Measurements from ENCODE around the gene MOB3A. TPM values are rescaled to one million over a fixed set of nuclear protein-coding genes. Genes with fewer than 3 reads are reported as not detected.
A peak's percentile ranks its signal among the peaks of the same experiment; 100 is the strongest.

The MOB3A gene
- total RNA-seq (ENCODE audit: unreplicated experiment), result 88.5 TPM
- long read RNA-seq, transcript MOB3A-201 (5 exons, 3,391 nt), result major isoform, 21 of 29 reads
- long read RNA-seq, partial matches to known transcripts, result 3 of 29 reads
- long read RNA-seq, other reads (novel, unspliced or antisense), result 4 of 29 reads

DNA sequence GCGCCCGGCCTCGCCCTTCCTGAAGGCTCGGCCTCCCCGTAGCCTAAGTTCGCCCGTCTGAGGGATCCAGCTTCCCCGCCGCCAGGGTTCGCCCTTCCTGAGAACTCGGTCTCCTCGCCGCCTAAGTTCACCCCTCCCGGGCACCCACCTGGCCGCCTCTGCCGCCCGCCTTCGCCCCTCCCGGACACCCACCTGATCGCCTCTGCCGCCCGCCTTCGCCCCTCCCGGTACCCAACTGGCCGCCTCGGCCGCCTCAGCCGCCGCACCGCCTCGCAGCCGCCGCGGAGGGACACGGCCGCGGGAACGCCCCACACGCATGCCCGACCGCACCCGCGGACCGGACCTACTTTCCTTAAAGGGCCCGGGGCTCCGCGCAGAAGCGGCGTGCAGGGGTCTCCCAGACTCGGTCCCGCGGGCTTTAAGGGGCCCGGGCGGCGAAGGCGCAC lies at the start of gene MOB3A:
Gene MOB3A, minus strand, starts transcription at position 293 of the 446 bp plus-strand sequence. CDS start 17,766 bp downstream, outside the sequence.
- Mint-ChIP-seq H3K27me3 (ENCODE audit: unreplicated experiment) (peaks cover 9% of the 10 kb centered on the region), H3K9me3 (ENCODE audit: unreplicated experiment) (no peaks in the 10 kb centered on the region), H3K36me3 (ENCODE audit: low read depth, unreplicated experiment) (peaks cover 7% of the 10 kb centered on the region), H3K4me3 (ENCODE audit: unreplicated experiment) (peak within 1 kb of the TSS; percentile 94), H3K4me1 (ENCODE audit: unreplicated experiment) (peaks cover 20% of the 10 kb centered on the region), H3K27ac (ENCODE audit: unreplicated experiment) (peak within 1 kb of the TSS; percentile 92)
- DNase-seq (ENCODE audit: low spot score), result no peak
- TF ChIP-seq, protein P1, sequence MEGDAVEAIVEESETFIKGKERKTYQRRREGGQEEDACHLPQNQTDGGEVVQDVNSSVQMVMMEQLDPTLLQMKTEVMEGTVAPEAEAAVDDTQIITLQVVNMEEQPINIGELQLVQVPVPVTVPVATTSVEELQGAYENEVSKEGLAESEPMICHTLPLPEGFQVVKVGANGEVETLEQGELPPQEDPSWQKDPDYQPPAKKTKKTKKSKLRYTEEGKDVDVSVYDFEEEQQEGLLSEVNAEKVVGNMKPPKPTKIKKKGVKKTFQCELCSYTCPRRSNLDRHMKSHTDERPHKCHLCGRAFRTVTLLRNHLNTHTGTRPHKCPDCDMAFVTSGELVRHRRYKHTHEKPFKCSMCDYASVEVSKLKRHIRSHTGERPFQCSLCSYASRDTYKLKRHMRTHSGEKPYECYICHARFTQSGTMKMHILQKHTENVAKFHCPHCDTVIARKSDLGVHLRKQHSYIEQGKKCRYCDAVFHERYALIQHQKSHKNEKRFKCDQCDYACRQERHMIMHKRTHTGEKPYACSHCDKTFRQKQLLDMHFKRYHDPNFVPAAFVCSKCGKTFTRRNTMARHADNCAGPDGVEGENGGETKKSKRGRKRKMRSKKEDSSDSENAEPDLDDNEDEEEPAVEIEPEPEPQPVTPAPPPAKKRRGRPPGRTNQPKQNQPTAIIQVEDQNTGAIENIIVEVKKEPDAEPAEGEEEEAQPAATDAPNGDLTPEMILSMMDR (IDR thresholded peaks at IDR 0.05; ENCODE audit: unreplicated experiment), result peak; percentile 40

DNA sequence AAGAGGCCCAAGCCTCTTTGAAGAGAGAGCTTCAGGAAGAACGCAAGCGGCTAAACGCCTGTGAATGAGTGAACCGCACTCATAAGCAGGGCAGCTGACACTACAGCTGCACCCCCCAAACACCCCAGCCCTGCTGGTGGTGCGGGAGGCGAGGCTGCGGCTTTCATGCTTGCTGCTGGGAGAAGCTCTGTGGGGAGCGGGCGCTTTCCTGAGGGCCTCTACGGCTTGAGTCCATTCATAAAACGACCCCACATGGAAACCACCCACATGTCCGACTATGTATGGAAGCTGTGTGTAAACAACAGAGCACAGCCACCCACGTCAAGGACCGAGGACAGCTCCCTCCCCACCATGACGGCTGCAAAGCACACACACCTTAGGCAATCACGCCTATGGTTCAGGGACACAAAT lies 49.7 kb upstream of the MOB3A start:
- H3K4me3 Mint-ChIP-seq (ENCODE audit: unreplicated experiment), result no peak overlapping the region
- peaks cover 7% of the 10 kb centered on the region for H3K36me3 Mint-ChIP-seq (ENCODE audit: low read depth, unreplicated experiment)
- H3K27ac Mint-ChIP-seq (ENCODE audit: unreplicated experiment), result no peak overlapping the region
- DNase-seq (ENCODE audit: low spot score), result no peak
- TF ChIP-seq, protein P1 (IDR thresholded peaks at IDR 0.05; ENCODE audit: unreplicated experiment), result no peak
- no peaks in the 10 kb centered on the region for H3K9me3 Mint-ChIP-seq (ENCODE audit: unreplicated experiment)
- peaks cover 16% of the 10 kb centered on the region for H3K4me1 Mint-ChIP-seq (ENCODE audit: unreplicated experiment)
- peaks cover 4% of the 10 kb centered on the region for H3K27me3 Mint-ChIP-seq (ENCODE audit: unreplicated experiment)

DNA sequence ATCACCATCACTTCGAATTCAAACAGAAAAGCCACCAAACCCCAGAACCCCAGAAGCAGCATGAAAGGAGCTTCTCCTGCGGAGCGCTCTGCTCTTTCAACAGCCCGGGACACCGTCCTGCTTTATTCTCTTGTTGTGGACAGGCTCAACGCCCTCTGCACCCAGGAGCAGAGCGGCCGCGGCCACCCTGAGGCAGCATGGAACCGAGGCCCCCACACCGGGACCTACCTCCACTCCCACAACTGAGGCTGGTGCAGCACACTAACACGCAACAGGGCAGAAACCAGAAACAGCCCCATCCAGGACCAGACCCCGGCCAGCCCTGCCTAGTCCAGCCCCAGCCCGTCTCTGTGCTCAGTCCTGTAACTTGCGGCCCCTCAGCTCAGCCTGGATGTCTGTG lies 48.1 kb upstream of the MOB3A start:
- DNase-seq (ENCODE audit: low spot score), result no peak
- TF ChIP-seq, protein P1 (IDR thresholded peaks at IDR 0.05; ENCODE audit: unreplicated experiment), result no peak
- Mint-ChIP-seq H3K4me3 (ENCODE audit: unreplicated experiment) (no peak overlapping the region), H3K9me3 (ENCODE audit: unreplicated experiment) (no peaks in the 10 kb centered on the region), H3K27ac (ENCODE audit: unreplicated experiment) (no peak overlapping the region), H3K4me1 (ENCODE audit: unreplicated experiment) (peaks cover 6% of the 10 kb centered on the region), H3K36me3 (ENCODE audit: low read depth, unreplicated experiment) (peaks cover 12% of the 10 kb centered on the region), H3K27me3 (ENCODE audit: unreplicated experiment) (peaks cover 5% of the 10 kb centered on the region)

DNA sequence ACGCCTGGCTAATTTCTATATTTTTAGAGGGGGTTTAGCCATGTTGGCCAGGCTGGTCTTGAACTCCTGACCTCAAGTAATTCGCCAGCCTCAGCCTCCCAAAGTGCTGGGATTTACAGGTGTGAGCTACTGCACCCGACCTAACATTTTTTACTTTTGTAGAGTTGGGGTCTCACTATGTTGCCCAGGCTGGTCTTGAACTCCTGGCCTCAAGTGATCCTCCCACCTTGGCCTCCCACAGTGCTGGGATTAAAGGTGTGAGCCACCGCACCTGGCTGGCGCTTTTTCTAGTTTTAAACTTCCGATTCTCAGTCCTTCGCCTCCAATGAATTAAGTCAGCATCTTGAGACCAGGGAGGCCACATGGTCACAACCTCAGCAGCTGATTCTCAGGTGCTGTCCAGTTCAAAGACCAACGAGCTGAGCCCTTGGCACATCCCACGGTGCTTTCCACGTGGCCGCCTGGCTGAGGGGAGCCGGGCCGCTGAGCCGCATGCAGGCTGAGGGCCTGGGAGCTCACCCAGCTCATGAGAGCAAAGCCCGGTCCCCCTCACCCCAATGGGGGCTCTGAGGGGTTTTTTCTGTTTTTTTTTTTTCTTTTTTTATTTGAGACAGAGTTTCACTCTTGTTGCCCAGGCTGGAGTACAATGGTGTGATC lies 46.2 kb upstream of the MOB3A start:
- H3K4me1 Mint-ChIP-seq (ENCODE audit: unreplicated experiment), result peaks cover 3% of the 10 kb centered on the region
- DNase-seq (ENCODE audit: low spot score), result no peak
- no peak overlapping the region for H3K27ac Mint-ChIP-seq (ENCODE audit: unreplicated experiment)
- H3K36me3 Mint-ChIP-seq (ENCODE audit: low read depth, unreplicated experiment), result peaks cover 14% of the 10 kb centered on the region
- peaks cover 3% of the 10 kb centered on the region for H3K27me3 Mint-ChIP-seq (ENCODE audit: unreplicated experiment)
- H3K4me3 Mint-ChIP-seq (ENCODE audit: unreplicated experiment), result no peak overlapping the region
- no peaks in the 10 kb centered on the region for H3K9me3 Mint-ChIP-seq (ENCODE audit: unreplicated experiment)
- TF ChIP-seq, protein P1 (IDR thresholded peaks at IDR 0.05; ENCODE audit: unreplicated experiment), result no peak

DNA sequence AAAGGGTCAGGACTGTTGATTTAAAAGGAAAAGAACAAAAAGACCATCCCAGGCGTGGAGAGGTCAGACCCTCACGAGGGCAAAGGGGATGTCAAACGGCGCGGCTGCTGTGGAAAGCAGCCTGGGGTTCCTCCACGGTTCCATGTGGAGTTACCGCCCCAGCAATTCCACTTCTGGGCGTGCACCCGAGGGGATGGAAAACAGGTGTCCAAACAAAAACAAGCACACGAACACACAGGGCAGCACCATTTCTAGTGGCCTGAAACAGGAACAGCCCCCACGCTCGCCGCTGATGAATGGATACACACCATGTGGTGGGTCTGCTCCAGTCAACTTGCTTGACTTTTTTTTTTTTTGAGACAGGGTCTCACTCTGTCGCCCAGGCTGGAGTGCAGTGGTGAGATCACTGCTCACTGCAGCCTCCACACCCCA lies 44.0 kb upstream of the MOB3A start:
- Mint-ChIP-seq H3K9me3 (ENCODE audit: unreplicated experiment) (no peaks in the 10 kb centered on the region), H3K27ac (ENCODE audit: unreplicated experiment) (no peak overlapping the region), H3K4me3 (ENCODE audit: unreplicated experiment) (no peak overlapping the region), H3K27me3 (ENCODE audit: unreplicated experiment) (peaks cover 1% of the 10 kb centered on the region), H3K36me3 (ENCODE audit: low read depth, unreplicated experiment) (peaks cover 19% of the 10 kb centered on the region), H3K4me1 (ENCODE audit: unreplicated experiment) (no peaks in the 10 kb centered on the region)
- DNase-seq (ENCODE audit: low spot score), result no peak
- TF ChIP-seq, protein P1 (IDR thresholded peaks at IDR 0.05; ENCODE audit: unreplicated experiment), result no peak
